Activated CD8-positive, alpha-beta memory T cell treated with anti-CD3 and anti-CD28 coated beads for 36 hours (primary cell): ENCODE results near the gene RPS23. TPM values are rescaled to one million over a fixed set of nuclear protein-coding genes. Genes with fewer than 3 reads are reported as not detected.

Experiments used
- CTCF ChIA-PET: fragments of 350-600 bp; sonication (Branson Sonifier 250); formaldehyde crosslinking; loops from one replicate; lab custom pipeline; 2021; ENCODE audit warnings: antibody characterized with exemption; lab: Charles Lee
- POLR2A ChIA-PET: fragments of 350-600 bp; sonication (Branson Sonifier 250); formaldehyde crosslinking; loops from one replicate; lab custom pipeline; 2021; ENCODE audit warnings: antibody characterized with exemption; lab: Charles Lee
- total RNA-seq, 2 experiments: library from RNA; stranded (reverse); gene quantifications; one replicate each; pipeline ENCODE4 v1.2.3, GENCODE V29; 2021

Gene RPS23
- total RNA-seq: 1,000 to 10,000 TPM; 2,212 to 2,235 TPM

DNA sequence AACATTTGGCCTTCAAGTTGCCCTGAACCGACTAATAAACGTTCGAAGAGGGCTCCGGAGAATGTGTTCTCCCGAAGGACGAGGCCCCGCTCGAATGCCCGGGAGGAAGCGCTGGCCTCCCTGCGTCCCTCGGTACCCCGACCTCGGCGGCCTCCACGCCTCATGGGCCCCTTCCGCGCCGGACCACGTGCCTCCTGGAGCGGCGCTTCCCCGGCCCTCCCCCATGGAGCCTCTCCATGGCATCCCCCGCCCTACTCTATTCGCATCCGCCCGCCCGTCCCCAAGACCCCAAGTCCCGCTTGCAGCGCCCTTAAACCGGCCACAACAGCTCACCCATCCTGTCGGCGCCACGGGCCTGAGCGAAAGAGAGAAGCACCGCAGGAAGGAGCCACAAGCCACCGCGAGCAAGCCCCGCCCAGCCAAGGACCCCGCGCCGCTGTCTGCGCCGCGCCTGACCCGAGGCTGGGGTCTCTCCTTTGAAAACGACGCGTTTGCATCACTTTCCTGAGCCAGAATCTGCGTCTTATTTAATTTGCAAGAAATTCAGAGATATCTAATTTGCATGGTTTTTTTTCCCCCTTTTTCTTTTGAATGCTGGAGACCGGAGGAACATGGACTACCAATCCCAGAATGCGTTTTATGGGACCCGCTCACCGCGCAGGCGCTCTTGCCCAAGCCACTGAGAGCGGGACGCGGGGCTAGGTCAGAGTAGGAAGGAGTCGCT, at the start of gene RPS23:
Gene RPS23, minus strand, starts transcription at position 368 of the 724 bp plus-strand sequence. Its CDS starts 31 bp downstream, at position 337.
- CTCF ChIA-PET: interaction anchor here (1.4 kb wide), 1 partner anchor 99 kb away, joined by 3 read pairs; no protein-coding TSS in a partner anchor

DNA sequence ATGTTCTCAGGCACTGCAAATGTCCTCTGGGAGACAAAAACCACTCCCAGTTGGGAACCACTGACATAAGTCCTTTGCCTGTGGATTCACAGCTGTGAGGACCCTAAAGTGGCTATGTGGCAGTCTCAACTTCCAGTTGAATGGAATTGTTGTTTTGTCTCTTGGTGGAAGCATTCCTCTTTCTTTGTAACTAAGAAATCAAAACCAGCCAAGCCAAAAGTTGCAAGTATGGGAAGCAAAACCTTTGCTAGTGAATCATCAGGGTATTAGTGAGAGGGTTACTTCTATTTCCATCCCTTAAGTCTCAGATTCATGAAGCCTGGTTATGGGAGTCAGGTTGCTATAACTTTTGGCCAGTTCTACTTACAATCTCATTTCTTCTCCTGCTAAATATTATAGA, 49.8 kb upstream of the RPS23 start:
- POLR2A ChIA-PET: no interaction called here
- CTCF ChIA-PET: no interaction called here

More for the DNA sequence above, at the start of gene RPS23:
- POLR2A ChIA-PET: interaction anchor here (0.6 to 1.1 kb wide), 3 partner anchors 21 to 993 kb away, joined by 3 to 6 read pairs (median 6); no protein-coding TSS in a partner anchor

DNA sequence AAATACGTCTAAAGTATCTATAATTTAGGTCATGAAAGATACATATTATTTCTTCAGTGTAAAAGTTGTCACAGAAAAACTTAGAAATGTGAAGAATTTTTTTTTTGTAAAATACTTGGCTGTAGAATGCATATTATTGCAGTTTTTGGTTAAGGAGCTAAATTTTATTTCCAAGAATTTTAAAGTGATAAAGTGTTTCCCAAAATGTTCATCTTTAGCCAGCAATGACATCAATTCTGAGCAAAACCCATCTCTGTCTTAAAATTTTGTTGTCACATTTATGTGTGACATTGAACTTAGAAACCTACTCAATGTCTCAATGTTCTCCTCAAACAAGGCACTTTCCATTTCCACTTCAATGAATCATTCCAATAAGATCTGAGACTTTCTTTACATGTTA, 47.8 kb upstream of the RPS23 start:
- POLR2A ChIA-PET: no interaction called here
- CTCF ChIA-PET: no interaction called here

DNA sequence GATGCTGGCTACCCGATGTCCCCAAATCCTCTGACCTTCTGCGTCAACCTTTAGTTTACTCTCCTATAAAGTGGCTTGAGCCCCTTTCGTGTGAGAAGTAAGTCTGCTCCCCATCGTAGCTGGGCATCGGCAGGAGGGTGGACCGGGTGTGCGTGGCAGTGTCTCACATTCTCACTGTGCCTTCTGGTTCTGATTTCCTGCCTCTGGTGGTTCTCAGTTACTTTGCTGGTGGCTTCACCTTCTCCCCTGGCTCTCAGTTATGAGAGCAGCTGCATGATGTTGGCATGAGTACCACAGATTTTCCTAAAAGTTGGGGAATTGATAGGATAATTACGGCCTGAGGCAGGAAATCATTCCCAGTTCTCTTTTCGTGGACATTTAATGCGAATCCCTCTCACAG, 47.0 kb upstream of the RPS23 start:
- ChIA-PET POLR2A (no interaction called here), CTCF (no interaction called here)

DNA sequence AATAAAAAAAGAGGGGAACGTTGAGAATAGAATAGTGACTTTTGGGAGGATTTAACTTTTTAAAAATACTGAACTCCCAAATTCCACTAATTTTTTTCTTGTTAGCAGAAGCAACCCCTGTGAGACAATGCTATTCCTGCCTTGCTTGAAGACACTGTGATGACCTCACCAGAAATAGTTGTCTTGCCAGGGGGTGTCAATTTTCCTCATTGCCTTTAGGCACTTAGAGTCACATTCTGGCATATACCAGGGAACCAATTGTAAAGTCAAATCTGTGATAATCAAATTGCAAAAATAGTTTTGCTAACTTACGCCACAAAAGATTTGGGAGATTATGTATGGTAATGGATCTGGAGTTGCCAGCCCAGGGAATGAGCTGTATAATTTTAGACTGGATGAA, 42.8 kb upstream of the RPS23 start:
- CTCF ChIA-PET: no interaction called here
- POLR2A ChIA-PET: no interaction called here

DNA sequence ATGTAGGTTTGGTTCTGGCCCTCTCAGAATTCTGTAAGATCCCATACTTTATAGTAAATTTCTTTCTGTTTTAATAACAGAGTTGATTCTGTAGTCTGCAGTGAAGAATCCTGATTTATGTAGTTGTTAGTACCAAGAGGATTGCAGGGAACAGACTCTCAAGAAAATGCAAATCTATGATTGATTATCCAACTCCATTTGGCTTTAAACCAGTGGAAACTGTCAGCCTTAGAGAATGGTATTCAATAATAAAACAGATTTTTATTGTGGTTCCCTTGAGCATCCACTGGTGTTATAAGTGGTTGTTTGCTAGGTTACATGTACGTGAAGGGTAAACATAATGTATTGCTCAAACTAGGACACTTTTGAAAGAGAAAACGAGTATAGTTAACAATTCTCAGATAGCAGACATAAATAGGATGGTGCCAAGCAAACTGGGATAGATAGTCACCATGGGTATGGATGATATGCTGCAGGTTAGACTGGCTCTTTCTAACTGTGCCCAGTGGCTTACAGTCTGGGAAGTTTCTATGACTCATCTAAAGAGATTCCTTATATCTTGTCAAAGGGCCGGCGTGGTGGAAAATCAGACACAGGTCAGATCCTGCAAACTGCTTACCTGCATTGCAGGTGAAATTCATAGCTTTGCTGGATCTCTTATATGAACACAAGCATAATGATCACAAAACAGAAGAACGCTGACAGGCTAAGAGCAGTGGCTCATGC, 41.7 kb upstream of the RPS23 start:
- POLR2A ChIA-PET: no interaction called here
- CTCF ChIA-PET: no interaction called here

DNA sequence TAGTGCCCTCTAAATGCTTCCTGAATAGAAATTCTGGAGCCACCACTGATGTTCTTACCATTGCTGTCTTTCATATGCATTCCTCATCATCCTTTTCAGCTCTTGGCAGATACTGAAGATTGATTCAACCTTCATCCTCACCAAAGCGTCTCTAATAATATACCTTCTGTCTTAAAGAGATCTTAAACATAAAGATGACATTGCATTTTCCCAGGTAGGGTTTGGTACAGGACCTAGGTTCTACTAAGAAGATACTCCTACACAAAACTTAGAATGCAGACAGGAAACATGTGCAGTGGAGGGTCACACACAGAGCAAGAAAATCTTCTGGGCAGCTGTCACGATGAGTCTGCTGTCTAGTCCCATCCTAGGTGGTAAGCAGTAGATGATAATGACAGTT, 41.0 kb upstream of the RPS23 start:
- POLR2A ChIA-PET: no interaction called here
- CTCF ChIA-PET: no interaction called here

DNA sequence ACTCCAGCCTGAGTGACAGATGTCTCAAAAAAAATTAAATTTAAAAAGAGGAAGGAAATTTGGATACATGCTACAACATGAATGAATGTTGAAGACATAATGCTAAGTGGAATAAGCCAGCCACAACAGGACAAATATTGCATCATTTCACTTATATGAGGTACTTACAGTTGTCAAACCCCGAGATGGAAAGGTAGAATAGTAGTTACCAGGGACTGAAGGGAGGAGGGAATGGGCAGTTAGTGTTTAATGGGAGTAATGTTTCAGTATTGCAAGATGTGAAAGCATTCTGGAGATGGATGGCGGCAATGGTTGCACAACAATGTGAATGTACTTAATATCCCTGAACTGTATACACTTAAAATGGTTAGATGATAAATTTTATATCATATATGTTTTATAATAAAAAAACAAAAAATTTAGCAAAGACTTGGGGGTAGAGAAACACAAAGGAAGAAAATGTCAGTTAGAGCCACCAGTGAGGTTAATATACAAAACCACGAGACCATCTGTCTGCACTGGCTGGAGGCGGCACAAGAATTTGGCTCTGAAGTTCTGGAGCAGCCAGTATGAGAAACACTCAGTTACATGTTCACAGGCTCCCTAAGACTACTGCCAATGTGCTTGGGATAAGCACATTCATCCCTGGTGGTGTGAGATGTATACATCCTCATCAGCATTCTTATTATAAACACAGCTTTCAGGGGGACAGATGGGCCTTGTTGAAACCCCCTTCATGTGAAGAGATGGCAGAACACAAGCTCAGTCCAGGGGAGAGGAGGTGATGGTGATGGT, 37.0 kb upstream of the RPS23 start:
- CTCF ChIA-PET: no interaction called here
- POLR2A ChIA-PET: no interaction called here

DNA sequence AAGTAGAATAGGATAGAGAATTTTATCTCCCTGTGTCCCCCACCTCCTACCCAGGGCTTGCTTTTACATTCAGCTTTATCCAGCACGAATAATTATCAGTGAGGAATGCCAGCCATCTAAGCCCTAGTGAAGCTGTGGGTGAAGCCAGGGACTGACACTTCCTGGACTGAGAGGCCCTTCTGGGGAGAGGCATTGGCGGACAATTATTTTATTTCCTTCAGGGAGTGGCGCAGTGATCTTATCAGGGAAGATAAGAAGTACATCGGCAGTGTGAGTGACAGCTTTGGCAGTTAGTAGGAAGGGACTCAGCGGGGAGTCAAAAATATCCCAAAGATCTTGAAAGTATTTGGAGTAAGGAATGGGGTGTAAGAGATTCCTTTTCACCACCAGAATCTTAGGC, 34.9 kb upstream of the RPS23 start:
- ChIA-PET CTCF (interaction anchor here (1.2 kb wide), 1 partner anchor 36 kb away, joined by 3 read pairs; no protein-coding TSS in a partner anchor), POLR2A (interaction anchor here (0.6 kb wide), 1 partner anchor 291 kb away, joined by 4 read pairs; no protein-coding TSS in a partner anchor)

DNA sequence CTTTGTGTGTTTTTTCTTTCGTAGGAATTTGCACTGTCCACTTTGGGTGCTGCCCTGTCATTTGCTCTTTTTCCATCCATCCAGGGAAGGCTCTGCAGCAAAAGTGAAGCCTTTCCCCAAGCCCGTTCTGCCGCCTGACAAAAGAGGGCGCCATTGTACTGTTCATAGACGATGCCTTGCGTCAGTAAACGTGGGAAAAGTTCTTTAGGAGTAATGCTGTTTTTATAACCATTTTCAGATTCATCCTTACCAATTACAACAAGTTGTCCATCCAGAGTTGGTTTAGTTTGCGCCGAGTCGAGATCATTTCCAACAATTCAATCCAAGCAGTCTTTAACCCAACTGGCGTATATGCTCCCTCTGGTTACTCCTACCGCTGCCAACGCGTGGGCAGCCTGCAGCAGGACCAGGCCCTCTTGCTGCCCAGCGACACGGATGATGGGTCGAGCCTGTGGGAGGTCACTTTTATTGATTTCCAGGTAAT, 34.3 kb upstream of the RPS23 start:
- ChIA-PET POLR2A (no interaction called here), CTCF (no interaction called here)

DNA sequence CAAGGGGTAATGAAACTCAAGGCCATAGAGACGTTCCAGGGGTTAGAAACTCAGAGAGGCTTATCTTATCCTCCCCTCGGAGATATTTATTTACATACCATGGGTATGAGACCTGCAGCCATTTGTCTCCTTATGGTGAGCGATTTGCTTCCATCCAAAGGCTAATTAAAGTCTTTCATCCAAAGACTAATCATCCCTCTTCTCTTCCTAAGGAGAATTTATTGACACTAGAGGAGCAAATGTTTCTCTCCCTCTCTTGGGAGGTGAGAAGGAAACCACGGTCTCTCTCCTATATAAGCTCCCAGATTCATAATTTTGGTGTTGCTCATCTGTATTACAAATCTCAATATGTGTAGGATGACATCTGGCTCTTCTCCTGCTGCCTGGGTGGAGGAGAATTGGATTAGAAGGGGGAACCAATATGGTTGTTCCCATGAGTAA, 31.0 kb upstream of the RPS23 start:
- CTCF ChIA-PET: no interaction called here
- POLR2A ChIA-PET: no interaction called here

DNA sequence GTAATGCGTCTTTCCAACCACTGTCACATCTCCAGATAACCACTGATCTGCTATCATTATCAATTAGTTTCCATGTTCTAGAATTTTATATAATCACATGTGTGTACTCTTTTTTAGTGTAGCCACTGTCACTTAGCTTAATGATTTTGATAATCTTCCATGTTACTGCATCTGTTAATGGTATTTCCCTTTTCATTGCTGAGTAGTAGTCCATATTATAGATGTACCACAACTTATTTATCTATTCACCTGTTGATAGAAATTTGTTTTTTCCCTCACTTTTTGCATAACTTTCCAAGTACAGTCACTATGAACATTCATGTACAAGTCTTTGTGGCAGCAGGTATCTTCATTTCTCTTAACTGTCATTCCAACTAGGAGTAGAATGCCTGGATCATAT, 30.3 kb upstream of the RPS23 start:
- CTCF ChIA-PET: no interaction called here
- POLR2A ChIA-PET: no interaction called here

DNA sequence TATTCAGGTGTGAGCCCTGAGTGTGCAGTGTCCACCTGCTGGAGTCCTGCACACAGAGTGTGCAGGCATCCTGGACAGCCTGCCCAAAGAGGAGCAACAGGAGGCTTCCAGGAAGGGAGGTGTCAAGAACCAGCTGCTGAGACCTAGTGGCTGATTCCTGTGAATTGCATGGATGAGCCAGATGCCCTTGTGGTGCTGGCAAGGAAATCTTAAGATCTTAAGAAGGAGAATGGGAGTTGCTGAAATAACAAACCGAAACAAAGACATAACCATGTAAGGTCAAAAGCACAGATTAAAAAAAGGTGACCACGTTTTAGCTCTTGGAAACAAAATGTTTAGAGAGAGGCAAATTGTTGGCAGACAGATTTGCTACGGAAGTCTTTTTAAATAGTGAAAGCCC, 29.3 kb upstream of the RPS23 start:
- ChIA-PET CTCF (no interaction called here), POLR2A (no interaction called here)

DNA sequence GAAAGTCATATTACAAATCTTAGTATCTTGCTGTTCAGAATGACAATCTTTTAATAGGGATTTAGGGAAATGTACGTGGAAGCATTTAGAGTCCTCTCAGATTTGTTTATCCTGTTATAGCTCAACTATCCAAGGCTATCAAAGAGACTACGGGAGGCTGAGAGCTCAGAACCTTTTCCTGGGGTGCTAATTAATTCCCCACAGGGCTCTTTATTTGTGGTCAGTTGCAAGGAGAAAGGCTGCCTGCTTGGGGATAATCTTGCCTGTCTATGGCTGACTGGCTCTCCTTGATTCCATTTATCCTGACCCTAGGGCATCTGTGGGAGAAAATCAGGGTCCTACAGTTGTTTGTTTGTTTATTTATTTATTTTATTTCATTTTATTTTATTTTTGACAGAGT, 28.0 kb upstream of the RPS23 start:
- POLR2A ChIA-PET: no interaction called here
- CTCF ChIA-PET: no interaction called here

DNA sequence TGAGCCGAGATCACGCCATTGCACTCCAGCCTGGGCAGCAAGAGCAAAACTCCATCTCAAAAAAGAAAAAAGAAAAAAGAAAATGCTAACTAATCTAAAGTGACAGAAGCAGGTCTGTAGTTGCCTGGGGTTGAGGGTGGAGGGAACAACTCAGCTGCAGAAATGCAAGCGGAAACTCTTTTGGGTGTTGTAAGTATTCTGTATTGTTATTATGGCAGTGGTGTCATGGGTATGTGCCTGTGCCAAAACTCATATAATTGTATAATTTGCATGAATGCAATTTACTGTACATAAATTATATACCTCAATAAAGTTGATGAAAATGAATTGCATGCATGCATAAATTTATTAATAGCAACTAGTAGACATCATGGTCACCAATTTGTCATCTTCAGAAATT, 23.0 kb upstream of the RPS23 start:
- ChIA-PET POLR2A (no interaction called here), CTCF (no interaction called here)

DNA sequence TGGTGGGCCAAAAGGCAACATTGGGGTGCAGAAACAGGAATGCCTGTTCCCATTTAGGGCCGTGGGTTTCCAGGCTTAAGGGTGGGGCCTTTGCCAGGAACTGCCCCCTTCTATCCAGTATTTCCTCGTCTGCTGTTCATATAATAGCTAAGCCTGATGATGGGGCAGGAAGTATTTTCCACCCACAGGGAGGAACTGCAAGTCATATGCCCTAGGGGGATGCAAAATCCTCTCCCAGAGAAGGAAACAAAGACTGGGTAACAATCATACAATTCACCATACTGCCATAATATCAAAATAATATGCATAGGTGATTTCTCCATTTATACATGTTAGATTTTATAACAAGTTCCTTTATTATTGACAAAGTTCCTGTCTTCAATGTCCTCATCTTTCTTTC, 20.5 kb upstream of the RPS23 start:
- POLR2A ChIA-PET: no interaction called here
- CTCF ChIA-PET: no interaction called here

DNA sequence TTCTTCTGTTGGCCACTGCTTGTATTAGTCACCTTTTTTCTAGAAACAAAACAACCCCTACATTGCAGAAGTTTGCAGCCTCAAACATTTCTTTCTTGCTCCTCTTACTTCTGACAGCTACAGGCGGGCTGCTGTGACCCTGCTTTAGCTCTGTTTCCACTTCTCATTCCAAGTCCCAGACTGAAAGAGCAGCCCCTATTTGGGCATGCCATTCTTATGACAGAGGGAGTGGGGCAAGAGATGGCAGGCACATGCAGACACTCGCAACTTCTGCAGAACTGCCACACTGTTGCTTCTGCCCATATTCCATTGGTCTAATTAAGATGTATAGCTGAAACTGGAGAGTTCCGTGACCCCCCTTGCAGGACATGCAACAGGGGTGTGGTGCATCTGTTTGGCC, 19.6 kb upstream of the RPS23 start:
- POLR2A ChIA-PET: no interaction called here

DNA sequence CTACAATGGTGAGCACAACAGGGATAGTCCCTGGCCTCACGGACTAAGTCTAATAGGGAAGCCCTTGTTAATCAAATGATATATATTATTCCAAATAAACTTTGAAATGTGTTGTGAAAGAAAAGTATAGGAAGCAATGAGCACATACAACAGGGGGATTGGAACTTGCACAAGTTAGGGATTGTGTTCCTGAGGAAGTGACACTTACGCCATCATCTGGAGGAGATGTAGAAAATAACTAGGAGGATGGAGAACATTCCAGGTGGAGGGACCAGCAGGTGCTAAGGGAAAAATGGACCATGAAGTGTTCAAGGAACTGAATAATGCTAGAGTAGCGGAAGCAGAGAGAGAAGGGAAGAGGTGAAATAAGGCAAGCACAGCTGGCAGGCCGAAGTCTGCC, 18.8 kb upstream of the RPS23 start:
- POLR2A ChIA-PET: no interaction called here
- CTCF ChIA-PET: no interaction called here

More for the DNA sequence above, 19.6 kb upstream of the RPS23 start:
- CTCF ChIA-PET: no interaction called here

DNA sequence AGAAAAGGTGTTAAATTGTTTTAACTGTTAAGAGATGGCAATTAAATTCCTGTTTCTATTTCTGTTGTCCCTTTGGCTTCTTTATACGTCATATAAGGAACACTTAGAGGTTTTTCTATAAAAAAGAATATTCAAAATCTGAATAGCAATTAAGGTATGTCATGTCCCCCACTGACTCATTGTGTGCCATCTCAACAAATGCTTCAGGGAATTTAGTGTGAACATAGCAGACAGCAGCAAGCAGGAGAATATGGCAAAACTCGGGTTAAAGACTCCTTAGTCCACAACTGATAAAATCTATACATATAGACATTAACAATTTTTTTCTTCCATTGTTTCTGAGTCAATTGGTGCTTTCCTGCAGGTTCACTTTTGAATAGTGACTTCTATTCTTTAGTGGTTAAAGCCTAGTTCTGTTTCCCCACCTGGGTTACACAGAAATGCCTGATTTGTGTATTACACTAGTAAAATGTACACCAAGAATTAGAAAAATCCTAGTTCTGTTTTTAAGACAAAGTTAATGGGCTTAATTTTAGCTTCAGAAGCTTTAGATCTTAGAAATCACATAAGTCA, 17.9 kb upstream of the RPS23 start:
- ChIA-PET POLR2A (no interaction called here), CTCF (no interaction called here)

DNA sequence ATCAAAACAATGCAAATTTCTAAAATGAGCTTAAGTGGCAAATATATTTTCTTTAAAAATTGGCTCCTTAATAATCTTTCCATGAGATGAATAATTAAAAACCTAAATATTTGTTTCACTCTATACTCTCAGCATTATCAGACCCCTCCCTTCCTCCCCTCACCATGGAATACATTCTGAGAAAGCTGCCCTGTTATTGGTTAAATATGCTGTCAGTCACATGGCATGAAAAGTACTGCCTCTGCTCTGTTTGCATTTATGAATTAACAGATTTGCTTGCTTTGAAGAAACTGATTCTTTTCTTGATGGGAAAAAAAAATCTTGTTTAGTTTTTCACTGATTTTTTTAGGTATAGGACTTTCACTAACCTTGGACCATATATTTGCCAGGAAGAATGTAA, 17.0 kb upstream of the RPS23 start:
- ChIA-PET POLR2A (no interaction called here), CTCF (no interaction called here)
